ENCODE data around the gene THAP2.

THAP2 gene

GRCh38 chr12:71703206-71703605, 39.1 kb downstream of the THAP2 start:
- no peak for DNase-seq (ENCODE audit: low read depth in 2 of 2)

- DNase-seq (ENCODE audit: low read depth in 2 of 2): no peak
These were observed 40.8 kb downstream of the THAP2 start for GRCh38 chr12:71704920-71705319.

DNA sequence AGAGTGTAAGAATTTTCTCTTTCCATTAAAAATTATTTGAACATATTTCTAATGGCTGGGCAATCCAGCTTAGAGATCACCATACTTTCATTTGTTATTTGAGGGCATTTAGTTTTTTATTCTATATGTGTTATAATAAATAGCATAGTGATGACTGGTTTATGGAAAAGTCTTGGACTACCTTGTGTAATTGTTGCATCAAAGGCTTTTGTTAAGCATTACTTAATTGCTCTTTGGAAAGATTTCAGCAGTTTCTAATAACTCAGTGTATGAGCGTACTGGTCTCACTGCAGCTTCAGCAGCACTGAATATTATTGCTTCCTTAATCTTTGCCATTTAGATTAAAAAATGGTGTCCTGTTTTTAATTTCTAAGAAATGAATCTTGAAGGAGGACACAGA, 44.6 kb downstream of the THAP2 start:
- DNase-seq (ENCODE audit: low read depth in 2 of 2): no peak

GRCh38 chr12:71710276-71711125, 46.4 kb downstream of the THAP2 start:
- DNase-seq (ENCODE audit: low read depth in 2 of 2): no peak

DNA sequence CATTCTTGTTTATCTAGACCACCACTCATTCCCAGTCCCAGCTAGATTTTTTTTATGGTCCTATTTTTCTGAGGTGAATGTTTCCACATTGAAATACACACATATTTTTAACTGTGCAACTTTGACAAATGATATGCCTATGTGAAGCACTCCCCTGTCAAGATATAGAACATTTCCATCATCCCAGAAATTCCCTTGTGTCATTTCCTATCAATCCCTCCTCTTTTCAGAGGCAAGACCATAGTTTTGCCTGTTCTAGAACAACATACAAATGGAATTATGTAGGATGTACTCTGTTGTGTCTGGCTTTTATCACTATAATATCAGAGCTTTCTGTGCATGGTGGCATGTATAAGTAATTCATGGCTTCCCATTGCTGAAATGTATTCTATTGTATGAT, 54.5 kb downstream of the THAP2 start:
- DNase-seq (ENCODE audit: low read depth in 2 of 2): no peak

DNA sequence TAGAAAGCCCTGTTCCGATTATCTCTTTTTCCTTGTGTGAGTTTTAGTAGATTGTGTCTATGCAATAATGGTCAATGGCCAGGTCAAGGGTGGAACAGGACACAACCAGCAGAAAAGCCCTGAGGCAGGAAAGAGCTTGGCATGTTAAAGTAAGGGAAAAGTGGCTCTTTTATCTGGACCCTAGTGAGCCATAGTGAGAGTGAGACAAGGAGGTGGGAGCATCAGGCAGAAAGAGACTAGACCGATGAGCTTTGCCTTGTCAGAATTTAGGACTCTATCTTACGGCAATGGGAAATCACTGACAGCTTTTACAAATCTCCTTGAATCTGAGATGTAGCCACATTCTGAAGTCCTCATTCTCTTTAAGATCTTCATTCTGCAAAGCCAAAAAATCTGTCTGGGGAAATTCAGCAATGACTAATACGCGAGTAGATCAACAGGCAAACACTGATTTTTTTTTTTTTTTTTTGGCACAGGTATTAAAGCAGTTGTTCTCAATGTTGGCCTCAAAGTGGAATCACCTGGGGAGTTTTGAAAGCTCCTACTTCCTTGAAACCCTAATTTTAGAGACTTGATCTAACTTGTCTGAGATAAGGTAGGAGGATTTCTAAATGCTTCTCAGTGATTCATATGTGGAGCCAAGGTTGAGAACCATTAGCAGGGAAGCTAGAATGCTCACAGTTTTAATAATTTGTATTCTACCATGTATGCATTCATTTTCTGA, 55.7 kb downstream of the THAP2 start:
- no peak for DNase-seq (ENCODE audit: low read depth in 2 of 2)

GRCh38 chr12:71721783-71722505, 57.8 kb downstream of the THAP2 start:
- DNase-seq (ENCODE audit: low read depth in 2 of 2): no peak

- no peak for DNase-seq (ENCODE audit: low read depth in 2 of 2)
These were observed 60.9 kb downstream of the THAP2 start for GRCh38 chr12:71725011-71725410.

DNA sequence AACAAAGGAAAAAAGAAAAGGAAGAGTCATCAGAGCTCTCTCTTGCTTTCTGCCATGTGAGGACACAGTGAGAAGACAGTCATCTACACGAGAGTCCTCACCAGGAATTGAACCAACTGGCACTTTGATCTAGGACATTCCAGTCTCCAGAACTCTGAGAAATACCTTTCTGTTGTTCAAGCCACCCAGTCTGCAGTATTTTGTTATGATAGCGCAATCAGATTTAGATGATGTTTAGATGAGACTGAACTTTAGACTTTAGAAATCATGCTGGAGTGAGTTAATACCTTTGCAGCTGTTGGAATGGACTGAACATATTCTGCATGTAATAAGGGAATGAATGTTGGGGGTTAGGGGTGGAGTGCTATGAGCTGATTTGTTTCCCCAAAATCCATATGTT, 62.4 kb downstream of the THAP2 start:
- DNase-seq (ENCODE audit: low read depth in 2 of 2): no peak

- no peak for DNase-seq (ENCODE audit: low read depth in 2 of 2)
These were observed 63.9 kb downstream of the THAP2 start for GRCh38 chr12:71727958-71728357.

All from stimulated activated CD4-positive, alpha-beta T cell treated with anti-CD3 and anti-CD28 coated beads, Interleukin-1b, Interleukin-23, amount 100 ng/mL, for 4 hours (primary cell).